ENCODE data around the gene CBFA2T3. TPM values are rescaled to one million over a fixed set of nuclear protein-coding genes. Genes with fewer than 3 reads are reported as not detected.

The CBFA2T3 gene
- total and polyA plus RNA-seq, 2 of the 13 experiments (the other 11 are each of a cell fraction or from before 2014, with no cell fraction given) = 0.05 TPM; not detected in 1

GRCh38 chr16:88985521-88985920 lies 8.5 kb upstream of the CBFA2T3 start:
- TF ChIP-seq ZSCAN5A (CRISPR knock-in tag; IDR thresholded peaks at IDR 0.05; ENCODE audit: borderline replicate concordance) (no peak), ZNF546 (CRISPR knock-in tag; conservative IDR thresholded peaks at IDR 0.05) (no peak)
- no peaks in the 10 kb centered on the region for H3K4me1 ChIP-seq (ENCODE audit: insufficient read depth, low read length)
- no peak overlapping the region for H3K27ac ChIP-seq (ENCODE audit: extremely low read length, insufficient read depth, low read length)
- in situ Hi-C loops (cut with HindIII; ENCODE audit: extremely low pct_ligation_motif_present, low pct_unique_long_range_greater_than_20kb) = no loop called here
- ATAC-seq (no peak), DNase-seq (ENCODE audit: low spot score) (no peak), FAIRE-seq (no peak)
- peaks cover 37 to 88% of the 10 kb centered on the region in 2 experiments for H3K27me3 ChIP-seq (ENCODE audit: control insufficient read depth in 1 of 2, insufficient read depth in 2 of 2, low read length in 2 of 2)
- ChIA-PET CTCF (ENCODE audit: low intra/inter-chr PET ratio, low total read pairs) (no interaction called here), POLR2A (no interaction called here)
- intact Hi-C loops (cut with micrococcal nuclease; ENCODE audit: unreplicated experiment) = no loop called here
- H4K20me1 ChIP-seq (ENCODE audit: insufficient read depth, low read length) = no peaks in the 10 kb centered on the region
- no peaks in the 10 kb centered on the region for H3K36me3 ChIP-seq (replicated peaks in 1 of 2; ENCODE audit: control insufficient read depth in 1 of 2, insufficient read depth in 2 of 2, low read length in 2 of 2)
- no peak overlapping the region for H3K9ac ChIP-seq (ENCODE audit: insufficient read depth, low read depth, low read length)
- no peak overlapping the region for H3K4me3 ChIP-seq (replicated peaks in 1 of 3; ENCODE audit: insufficient read depth in 1 of 3, low read depth in 2 of 3, low read length in 3 of 3)
- no peak overlapping the region for H2AFZ ChIP-seq (ENCODE audit: low read length)
- H3K4me2 ChIP-seq (ENCODE audit: low read depth, low read length) = no peak overlapping the region
- H3K79me2 ChIP-seq (ENCODE audit: insufficient read depth, low read length) = no peaks in the 10 kb centered on the region
- BruUV-seq (replicated peaks) = no TSS peak
- no peaks in the 10 kb centered on the region for H3K9me3 ChIP-seq (ENCODE audit: low read length)
- WGBS (ENCODE audit: low lambda C conversion rate) = 0% methylated on average over 4 of the region's 13 CpGs

- CTCF ChIA-PET (ENCODE audit: low intra/inter-chr PET ratio, low total read pairs) = no interaction called here
- Histone ChIP-seq H3K9me3 (ENCODE audit: low read length) (no peaks in the 10 kb centered on the region), H3K9ac (ENCODE audit: insufficient read depth, low read depth, low read length) (no peak overlapping the region), H3K27me3 (ENCODE audit: control insufficient read depth in 1 of 2, insufficient read depth in 2 of 2, low read length in 2 of 2) (peaks cover 30 to 76% of the 10 kb centered on the region in 2 experiments), H3K4me1 (ENCODE audit: insufficient read depth, low read length) (no peaks in the 10 kb centered on the region), H3K4me2 (ENCODE audit: low read depth, low read length) (no peak overlapping the region), H3K27ac (ENCODE audit: extremely low read length, insufficient read depth, low read length) (no peak overlapping the region), H4K20me1 (ENCODE audit: insufficient read depth, low read length) (no peaks in the 10 kb centered on the region), H2AFZ (ENCODE audit: low read length) (no peak overlapping the region), H3K4me3 (replicated peaks in 1 of 3; ENCODE audit: insufficient read depth in 1 of 3, low read depth in 2 of 3, low read length in 3 of 3) (no peak overlapping the region), H3K36me3 (replicated peaks in 1 of 2; ENCODE audit: control insufficient read depth in 1 of 2, insufficient read depth in 2 of 2, low read length in 2 of 2) (no peaks in the 10 kb centered on the region), H3K79me2 (ENCODE audit: insufficient read depth, low read length) (no peaks in the 10 kb centered on the region)
- ATAC-seq (no peak; the same call in 2 of the 3 replicates), FAIRE-seq (no peak), DNase-seq (ENCODE audit: low spot score) (no peak)
- POLR2A ChIA-PET = no interaction called here
- 28% methylated on average over 21 of the region's 41 CpGs for WGBS (ENCODE audit: low lambda C conversion rate)
- intact Hi-C loops (cut with micrococcal nuclease; ENCODE audit: unreplicated experiment) (no loop called here), in situ Hi-C loops (cut with HindIII; ENCODE audit: extremely low pct_ligation_motif_present, low pct_unique_long_range_greater_than_20kb) (no loop called here)
- BruUV-seq (replicated peaks) = no TSS peak
- 0 out of 2 replicates have a peak, but pooled peaks have one; percentile 25 for TF ChIP-seq MTF2 (CRISPR knock-in tag; IDR thresholded peaks at IDR 0.05; ENCODE audit: borderline replicate concordance)
- no peak for TF ChIP-seq ZNF792 (CRISPR knock-in tag; IDR thresholded peaks at IDR 0.05)
Measured at GRCh38 chr16:88983771-88984687, 7.0 kb upstream of the CBFA2T3 start.

Data from HepG2 (cell line).